ENCODE data around the gene DSE.

Gene DSE

DNA sequence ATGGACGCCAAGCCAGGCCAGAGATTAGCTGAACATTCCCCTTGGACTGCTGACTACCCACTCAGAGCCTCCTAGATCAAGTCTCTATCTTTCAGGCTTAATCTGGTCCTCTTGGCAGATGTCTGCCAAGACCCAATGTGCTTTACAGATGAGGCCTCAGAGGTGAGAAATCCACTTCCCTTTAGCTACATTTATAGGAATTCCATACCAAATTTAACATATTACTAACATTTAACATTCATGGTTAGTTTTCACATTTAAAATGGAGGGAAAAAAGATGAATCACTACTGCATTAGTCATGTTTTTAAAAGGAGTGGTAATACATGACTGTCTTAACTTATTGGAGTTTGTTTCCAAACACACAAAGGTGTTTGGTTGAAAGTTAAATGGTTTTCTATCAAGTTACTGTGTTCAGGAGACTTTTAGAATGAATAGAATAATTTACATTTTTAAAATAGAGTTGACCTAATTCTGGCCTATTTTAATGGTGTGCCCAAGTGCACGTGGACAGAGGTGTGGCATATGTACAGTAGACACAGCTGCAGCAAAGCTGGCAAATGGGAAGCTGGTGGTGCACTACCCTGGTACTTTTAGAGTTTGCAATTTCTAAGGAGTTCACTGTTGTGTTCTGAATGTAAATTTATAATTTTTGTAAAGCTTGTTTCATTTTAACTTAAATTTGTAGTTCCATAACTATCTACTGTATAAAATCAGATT is 48.5 kb downstream of the DSE start:
- no peak for DNase-seq

DNA sequence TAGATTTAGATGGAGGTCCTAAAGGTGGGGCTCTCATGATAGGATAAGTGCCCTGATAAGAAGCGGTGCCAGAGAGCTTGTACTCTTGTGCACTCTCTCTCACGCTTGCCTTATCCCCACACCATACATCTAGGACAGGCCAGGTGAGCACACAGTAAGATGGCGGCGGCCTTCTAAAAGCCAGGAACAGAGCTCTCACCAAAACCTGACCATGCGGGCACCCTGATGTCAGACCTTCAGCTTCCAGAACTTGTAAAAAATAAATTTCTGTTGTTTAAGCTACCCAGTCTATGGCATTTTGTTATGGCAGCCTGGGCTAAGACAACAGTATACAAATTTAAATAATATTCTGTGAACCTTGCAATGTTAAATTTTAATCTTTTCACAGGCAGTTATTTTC is 49.6 kb downstream of the DSE start:
- DNase-seq, result no peak

DNA sequence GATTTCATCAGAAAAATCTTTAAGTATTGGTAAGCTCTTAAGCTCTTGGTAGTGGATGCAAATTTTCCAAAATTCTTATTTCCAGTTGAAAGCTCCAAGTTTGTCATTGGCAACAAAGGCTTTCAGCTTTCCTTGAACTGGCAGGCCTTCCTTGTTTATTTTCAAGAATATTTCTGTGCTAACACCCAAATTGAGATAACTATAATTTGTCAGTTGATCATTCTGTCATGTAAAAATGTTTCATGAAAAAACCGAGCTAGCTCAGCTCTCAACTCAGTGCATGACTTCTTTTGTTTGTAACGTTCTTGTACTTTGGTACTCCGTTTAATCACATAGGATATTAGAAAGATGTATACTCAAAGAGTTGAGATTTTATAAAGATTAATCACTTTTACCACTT is 51.5 kb downstream of the DSE start:
- no peak for DNase-seq

DNA sequence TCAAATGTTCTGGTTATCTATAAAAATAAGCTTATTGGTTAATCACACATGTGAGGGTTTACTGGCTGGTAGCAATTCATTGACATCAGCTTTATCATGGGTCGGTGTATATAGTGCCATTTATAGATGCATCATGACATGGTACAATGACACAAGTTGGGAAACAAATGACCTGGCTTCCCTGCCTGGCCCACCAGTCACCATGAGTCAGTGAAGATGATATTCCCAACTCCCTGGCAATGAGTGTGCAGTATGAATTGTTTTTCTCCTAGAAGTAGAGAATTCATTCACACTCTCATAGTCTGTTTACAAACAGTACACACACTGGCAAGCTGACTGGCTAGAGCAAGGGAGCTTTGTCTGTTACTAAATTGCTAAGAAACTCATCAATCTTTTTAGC is 53.3 kb downstream of the DSE start:
- no peak for DNase-seq

DNA sequence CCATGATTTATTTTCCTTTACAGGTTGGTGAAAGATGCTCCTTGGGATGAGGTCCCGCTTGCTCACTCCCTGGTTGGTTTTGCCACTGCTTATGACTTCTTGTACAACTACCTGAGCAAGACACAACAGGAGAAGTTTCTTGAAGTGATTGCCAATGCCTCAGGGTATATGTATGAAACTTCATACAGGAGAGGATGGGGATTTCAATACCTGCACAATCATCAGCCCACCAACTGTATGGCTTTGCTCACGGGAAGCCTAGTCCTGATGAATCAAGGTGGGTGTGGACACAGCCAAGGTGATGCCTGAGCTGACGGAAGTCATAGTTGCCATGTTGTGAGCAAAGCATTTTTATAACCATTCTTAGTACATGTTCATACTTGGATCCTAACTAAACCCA is 55.8 kb downstream of the DSE start:
- DNase-seq, result no peak

DNA sequence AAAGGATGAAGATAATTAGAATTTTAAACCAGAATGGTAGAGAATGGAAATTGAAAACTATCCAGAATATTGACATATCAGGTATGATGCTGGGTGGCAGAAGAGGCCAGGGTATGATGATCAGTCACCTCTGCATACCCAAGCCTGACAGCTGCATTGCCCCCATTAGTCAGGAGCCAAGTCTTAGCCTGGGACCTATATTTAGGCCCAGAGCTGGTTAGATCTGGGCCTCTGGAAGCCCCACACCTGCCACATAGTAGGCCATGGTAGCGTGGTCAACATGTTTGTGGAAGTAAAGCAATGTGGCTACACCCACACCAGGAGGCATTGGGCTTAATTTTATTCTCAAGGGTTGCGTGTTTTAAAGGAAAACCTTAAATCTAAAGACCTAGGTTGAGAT is 58.4 kb downstream of the DSE start:
- no peak for DNase-seq

DNA sequence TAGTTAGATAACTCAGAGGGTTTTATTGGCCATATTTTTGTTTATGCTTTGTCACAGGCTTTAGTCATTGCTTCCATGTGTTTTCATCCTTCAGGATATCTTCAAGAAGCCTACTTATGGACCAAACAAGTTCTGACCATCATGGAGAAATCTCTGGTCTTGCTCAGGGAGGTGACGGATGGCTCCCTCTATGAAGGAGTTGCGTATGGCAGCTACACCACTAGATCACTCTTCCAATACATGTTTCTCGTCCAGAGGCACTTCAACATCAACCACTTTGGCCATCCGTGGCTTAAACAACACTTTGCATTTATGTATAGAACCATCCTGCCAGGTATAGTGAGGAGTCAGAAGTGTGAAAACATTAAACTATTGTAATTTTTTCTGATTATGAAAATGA is 60.1 kb downstream of the DSE start:
- DNase-seq, result no peak

DNA sequence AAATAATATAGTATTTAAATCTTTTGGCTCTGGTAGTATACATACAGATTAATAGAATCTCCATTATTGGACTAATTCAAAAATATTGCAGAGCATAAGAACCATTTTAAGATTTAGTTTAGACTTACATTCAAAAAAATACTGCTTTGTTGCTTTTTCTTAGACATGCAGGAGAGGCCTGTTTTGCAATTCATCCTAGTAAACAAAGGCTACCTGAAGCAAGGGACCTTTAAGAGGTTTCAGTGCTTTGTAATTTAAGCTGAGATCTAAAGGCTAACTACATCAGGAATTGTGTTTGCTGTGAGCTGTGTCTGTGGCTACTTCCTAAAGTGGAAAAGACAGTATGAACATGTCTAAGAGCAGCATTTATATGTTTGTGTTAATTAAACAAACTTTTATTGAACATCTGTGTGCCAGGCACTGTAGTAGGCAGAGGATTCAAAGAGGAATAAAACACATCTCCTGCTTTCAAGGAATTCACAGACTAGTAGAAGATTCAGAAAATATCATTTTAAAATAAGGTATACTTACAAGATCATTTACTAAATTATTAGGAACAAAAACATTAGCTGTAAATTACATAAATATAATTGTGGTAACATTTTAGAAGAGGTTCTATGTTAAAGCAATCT is 61.3 kb downstream of the DSE start:
- DNase-seq, result no peak

DNA sequence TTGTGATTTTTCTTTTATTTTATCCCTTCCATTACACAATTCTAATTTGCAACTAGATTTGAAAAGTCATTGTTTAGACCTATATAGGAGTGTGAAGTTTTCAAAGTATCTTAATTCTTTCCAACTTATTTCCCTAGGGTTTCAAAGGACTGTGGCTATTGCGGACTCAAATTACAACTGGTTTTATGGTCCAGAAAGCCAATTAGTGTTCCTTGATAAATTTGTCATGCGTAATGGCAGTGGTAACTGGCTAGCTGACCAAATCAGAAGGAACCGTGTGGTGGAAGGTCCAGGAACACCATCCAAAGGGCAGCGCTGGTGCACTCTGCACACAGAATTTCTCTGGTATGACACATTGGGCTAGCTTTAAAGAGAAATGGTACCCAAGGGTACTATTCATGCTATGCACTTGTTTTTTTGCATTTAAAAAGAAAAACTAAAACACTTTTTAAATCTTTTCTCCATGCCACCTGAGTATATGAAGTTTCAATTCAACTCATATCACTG is 62.5 kb downstream of the DSE start:
- no peak for DNase-seq

DNA sequence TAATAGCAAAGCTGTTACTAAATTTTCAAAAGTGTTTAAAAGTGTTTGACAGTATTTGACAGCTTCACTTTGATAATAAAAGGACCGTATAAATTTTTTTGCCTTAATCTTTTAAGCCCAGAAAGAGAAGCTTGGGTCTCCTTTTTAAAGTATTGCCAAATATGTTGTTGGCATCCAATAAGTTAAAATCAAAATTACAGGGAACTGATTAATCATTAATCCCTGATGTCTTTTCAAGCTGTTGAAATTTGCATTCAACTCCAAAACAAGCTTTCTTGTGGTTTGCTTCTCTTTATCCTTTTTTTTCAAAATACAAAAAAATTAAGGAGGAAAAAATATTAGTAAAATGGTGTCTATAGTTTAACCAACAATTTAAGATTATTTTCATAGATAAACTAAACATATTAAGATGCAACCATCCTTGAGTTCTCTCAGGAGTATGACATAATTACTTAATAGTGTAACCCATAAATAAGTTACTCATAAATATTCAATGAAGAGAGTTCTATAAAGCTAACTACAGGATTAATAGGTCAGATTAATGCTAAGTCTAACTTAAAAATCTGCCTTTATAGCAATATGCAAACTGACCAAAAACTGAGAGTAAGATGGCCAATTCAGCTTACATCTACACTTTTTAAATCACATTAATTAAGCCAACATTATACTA is 63.4 kb downstream of the DSE start:
- DNase-seq, result no peak

DNA sequence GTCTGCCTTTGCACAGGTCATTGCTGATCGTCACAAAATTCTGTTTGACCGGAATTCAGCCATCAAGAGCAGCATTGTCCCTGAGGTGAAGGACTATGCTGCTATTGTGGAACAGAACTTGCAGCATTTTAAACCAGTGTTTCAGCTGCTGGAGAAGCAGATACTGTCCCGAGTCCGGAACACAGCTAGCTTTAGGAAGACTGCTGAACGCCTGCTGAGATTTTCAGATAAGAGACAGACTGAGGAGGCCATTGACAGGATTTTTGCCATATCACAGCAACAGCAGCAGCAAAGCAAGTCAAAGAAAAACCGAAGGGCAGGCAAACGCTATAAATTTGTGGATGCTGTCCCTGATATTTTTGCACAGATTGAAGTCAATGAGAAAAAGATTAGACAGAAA is 65.8 kb downstream of the DSE start:
- DNase-seq, result no peak

DNA sequence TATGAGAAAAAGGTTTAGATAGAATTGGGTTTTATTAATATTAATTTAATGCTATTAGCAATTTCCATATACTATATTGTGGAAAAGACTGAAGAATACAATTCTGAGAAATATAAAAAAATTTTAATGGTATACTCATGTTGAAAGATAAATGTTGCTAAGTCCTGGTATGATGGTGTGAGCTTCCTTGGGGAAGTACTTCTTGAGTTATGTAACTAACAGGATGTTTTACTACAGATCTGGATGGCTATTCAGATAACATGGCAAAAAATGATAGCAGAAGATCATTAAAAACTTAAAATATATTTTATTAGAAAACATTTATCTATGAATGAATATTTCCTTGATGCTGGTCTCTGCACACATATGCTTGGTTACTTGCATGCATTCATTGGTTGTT is 66.9 kb downstream of the DSE start:
- no peak for DNase-seq

DNA sequence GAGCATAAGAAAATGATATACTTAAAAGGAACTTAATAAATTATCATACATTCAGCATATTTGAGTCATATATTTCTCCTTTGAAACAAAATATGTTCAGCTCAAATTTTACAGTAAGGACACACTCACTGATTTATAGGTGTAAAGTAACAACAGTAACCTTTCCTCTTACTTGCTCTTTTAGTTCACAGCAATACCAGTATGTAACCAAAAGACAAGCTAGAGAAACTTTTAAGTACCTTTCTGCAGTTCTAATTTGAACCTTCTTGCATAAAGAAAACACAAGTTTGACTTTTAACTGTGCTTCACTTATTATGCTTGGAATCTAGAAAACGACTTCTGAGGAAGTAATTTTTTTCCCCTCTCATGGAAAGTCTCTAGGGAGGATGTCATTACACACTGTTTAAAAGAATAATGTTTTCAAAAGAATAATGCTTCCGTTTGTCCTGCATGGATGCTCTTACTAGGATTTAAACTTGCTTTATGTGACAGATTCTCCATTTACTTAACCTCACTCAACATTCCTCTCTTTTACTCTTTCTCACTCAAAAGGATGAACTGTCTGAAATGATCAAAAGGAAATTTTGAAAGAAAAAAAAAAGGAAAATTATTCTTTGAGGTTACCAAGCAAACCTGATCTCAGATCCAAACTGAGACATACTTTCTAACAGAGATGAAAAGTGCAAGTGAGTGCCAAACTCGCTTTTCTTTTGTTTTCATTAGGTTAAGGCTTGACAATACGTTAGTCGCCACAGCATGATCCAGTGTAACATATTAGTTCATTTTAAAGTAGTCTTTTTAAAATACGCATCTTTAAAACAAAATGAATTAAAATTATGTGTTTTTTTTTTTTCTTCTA is 68.1 kb downstream of the DSE start:
- DNase-seq, result no peak

DNA sequence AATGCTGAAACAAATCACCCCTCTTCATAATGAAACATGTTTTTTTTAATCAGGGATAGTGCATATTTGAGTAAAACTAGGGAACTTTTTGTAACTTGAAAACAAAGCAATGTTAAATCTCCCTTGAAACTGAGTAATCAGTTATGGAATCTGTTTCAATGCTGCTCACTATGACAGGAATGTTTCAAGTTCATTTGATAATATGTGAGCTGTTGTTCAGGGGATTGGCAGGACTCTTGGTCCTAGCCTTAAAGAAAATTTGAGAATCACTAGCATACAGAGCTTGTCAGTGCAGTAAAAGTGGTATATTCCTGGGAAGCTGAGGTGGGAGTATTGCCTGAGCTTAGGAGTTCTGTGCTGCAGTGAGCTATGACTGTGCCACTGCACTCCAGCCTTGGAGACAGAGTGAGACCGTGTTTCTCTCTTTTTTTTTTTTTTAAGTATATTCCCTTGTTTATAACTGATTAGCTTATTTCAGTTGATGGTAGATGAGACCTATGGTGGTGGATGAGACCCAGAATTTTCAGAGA is 68.8 kb downstream of the DSE start:
- no peak for DNase-seq

DNA sequence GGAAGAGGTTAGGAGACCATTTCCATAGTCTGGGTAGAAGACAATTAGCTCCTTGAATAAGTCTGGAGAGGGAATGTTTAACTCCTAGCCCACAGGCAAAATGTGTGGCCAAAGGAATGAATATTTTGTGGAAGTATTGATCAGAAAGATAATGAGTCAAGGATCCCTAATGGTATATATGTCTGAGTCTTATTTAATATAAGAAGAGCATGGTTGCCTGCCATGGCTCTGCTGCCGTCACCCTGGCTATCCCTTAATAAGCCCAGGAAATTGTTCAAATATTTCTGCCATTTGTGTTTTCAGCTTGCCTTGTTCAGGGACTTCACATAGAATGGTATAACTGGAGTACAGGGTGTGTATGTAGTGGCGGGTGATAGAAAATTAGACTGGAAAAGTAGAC is 72.4 kb downstream of the DSE start:
- no peak for DNase-seq

DNA sequence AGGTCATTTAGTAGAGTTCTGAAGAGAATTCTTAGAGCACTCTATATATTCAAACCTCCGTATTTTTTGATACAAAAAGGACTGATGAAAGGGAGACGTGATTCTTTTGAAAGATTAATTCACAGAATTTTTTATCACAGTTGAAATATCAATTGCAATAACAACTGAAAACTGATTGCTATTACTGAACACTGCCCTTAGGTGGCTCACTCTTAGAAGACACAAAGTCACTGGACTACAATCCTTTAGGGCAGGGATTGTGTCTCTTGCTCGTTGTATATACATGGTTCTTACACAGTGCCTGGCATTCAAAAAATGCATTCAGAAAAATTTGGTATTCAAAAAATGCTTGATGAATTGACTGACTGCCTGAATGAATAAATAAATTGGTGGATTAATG is 73.3 kb downstream of the DSE start:
- no peak for DNase-seq

DNA sequence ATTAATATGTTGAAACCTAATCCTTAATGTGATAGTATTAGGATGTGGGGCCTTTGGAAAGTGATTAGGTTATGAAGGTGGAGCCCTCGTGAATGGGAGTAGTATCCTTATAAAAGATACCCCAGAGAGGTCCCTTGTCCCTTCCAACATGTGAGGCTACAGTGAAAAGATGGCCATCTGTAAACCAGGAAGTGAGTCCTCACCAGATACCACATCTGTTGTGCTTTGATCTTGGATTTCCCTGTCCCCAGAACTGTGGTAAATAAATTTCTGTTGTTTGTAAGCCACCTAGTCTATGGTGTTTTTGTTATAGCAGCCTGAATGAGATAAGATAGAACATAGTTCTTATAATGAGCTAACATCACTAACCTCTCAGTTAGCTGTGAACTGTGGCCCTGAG is 73.8 kb downstream of the DSE start:
- no peak for DNase-seq

DNA sequence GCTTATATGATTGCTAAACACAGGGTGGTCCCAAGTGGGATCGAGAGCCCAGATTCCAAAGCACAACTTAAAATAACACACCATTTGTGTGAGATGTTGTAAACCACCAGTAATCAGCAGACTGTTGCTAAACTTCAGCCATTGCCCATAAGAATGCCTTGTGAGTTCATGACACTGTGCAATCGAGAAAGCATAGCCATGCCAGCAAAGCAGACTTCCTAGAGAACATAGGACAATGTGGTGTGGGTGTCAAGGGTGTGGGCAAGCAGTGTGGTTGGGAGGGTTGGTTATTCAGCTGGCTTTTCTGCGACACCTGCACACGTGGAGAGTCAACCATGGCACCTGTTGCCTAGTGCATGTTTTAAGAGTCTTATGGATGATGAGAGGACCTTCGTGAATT is 74.4 kb downstream of the DSE start:
- no peak for DNase-seq

DNA sequence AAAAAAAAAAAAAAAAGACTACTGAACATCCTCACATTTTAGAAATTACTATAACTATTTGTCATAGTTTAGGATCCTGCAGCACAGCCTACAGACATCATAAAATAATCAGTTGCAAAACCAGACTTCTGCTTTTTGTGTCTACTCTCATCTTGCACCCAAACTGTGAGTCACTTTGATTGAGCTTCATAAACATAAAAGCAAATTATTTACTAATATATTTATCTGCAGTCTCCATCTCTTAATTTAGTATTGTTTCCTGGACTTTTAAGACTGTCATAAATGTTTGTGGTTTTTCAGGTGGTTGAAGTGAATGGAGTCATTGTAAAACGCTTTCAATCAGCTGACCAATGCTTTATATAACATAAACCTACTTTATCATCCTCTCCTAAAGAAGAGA is 75.7 kb downstream of the DSE start:
- DNase-seq, result no peak

DNA sequence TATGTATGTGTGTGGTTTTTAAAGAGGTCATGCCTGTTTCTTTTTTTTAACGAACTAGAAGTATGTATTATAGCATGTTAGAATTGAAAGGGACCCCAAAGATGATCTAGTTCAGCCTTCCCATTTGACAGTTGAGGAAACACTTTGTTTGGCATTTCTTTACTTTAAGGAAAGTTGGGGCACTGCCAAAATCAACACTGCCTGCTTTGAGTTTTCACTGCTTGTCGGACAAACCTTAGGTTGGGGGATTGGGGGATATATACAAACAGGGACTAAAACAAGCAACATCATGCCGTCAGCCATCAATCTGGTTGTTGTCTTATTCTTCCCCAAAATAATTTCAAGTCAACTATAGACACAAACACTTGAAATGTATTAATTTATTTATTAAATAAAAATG is 76.3 kb downstream of the DSE start:
- no peak for DNase-seq

DNA sequence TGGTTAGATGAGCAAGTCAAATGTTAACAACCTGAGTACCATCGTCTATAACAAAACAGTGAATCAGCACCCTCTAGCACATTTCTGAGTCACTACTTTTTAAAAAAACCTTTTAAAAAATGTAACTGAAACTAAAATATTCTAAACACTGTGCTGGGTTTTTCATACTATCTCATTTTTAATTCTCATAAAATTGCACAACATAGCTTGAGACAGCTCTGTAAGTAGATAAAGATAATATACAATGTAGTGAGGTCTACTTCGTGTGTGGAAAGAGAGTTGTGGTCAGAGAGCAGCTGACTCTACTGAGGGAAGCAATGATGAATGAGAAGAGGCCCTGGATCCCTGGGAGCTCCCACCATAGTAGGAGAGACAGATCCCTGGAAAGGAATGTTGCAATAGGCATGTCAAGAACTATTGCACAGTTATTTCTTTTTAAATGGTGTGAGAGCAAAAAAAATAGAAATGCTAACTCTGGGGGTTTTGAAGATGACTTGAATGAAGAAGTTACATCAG is 76.8 kb downstream of the DSE start:
- DNase-seq, result no peak

DNA sequence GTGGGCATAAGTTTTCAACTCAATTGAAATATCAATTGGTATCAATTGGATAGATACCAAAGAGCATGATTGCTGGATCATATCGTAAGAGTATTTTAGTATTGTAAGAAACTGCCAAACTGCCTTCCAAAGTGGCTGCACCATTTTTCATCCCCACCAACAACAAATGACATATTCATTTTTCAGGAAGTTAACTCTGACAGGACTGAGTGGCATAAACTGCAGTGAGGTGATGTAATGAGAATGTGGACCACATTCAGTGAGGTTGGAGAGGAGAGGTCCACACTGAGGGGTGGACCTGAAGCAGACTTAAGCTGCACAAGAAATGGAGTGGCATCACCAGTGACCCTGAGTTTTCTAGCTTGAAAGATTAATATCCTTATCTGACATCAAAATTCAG is 78.8 kb downstream of the DSE start:
- no peak for DNase-seq

DNA sequence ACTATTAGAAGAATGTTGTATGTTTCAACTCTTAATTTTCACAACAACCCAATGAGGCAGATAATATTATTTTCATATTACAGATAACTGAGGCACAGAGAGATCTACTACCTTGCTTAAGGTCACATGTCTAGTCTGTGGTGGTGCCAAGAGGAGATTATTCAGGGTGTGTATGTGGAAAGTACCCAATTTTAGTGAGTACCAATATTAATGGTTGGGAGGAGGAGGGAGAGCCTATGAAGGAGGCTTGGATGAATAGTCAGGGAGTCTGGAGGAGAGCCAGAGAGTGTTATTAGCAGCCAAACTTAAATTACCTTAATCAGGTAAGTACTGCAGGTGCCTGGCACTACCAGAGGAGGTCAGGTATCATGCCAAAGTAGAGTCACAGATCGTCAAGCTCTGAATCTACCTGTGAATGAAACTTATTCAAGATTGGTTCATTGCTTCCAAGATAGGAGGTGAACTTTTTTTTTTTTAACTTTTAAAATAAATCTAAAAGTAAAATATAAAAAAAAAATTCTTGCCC is 79.5 kb downstream of the DSE start:
- DNase-seq, result no peak
